H9 (cell line): ENCODE measurements around the gene INTS4. TPM values are rescaled to one million over a fixed set of nuclear protein-coding genes. Genes with fewer than 3 reads are reported as not detected.

ENCODE experiments used
- DNase-seq: peaks from one replicate; pipeline ENCODE4 v3.0.0-alpha.2; 2017
- H2AFZ ChIP-seq: one replicate; pipeline ENCODE4 v1.6.1; 2013; ENCODE audit warnings: mild to moderate bottlenecking, low read length, control low read depth, moderate library complexity
- H2AK5ac ChIP-seq: 2 replicates; pipeline ENCODE4 v1.6.1; 2013; ENCODE audit warnings: low read length, control low read depth, mixed read lengths; ENCODE audit not compliant: insufficient read length
- H2BK120ac ChIP-seq: one replicate; pipeline ENCODE4 v1.6.1; 2013; ENCODE audit warnings: low read depth, mild to moderate bottlenecking, low read length, control low read depth, inconsistent platforms; ENCODE audit not compliant: poor library complexity, severe bottlenecking
- H2BK12ac ChIP-seq: 2 replicates; pipeline ENCODE4 v1.6.1; 2013; ENCODE audit warnings: low read length, control low read depth, mixed read lengths, low read depth; ENCODE audit not compliant: insufficient read length
- H2BK15ac ChIP-seq: 2 replicates; pipeline ENCODE4 v1.6.1; 2013; ENCODE audit warnings: low read depth, low read length, control low read depth
- H2BK20ac ChIP-seq: one replicate; pipeline ENCODE4 v1.6.1; 2013; ENCODE audit warnings: low read depth, mild to moderate bottlenecking, low read length, control low read depth, inconsistent platforms; ENCODE audit not compliant: poor library complexity, severe bottlenecking
- H2BK5ac ChIP-seq: 2 replicates; pipeline ENCODE4 v1.6.1; 2013; ENCODE audit warnings: low read length, control low read depth, mixed read lengths; ENCODE audit not compliant: insufficient read length
- H3K14ac ChIP-seq: 2 replicates; pipeline ENCODE4 v1.6.1; 2013; ENCODE audit warnings: low read length, control low read depth; ENCODE audit not compliant: insufficient read depth
- H3K18ac ChIP-seq: 2 replicates; pipeline ENCODE4 v1.6.1; 2013; ENCODE audit warnings: low read depth, mild to moderate bottlenecking, mixed read lengths, low read length, control low read depth; ENCODE audit not compliant: insufficient read length
- H3K23ac ChIP-seq: 2 replicates; pipeline ENCODE4 v1.6.1; 2013; ENCODE audit warnings: low read length, control low read depth, mixed read lengths, low read depth; ENCODE audit not compliant: insufficient read length
- H3K23me2 ChIP-seq: 2 replicates; pipeline ENCODE4 v1.6.1; 2013; ENCODE audit warnings: low read depth, mild to moderate bottlenecking, mixed read lengths, low read length, control low read depth; ENCODE audit not compliant: insufficient read length, poor library complexity, severe bottlenecking
- H3K27ac ChIP-seq: 2 replicates; pipeline ENCODE4 v1.5.1; 2013; ENCODE audit warnings: low read length, control low read depth, mixed read lengths, low read depth; ENCODE audit not compliant: insufficient read length
- H3K27me3 ChIP-seq: 2 replicates; pipeline ENCODE4 v1.6.1; 2013; ENCODE audit warnings: low read length, control low read depth, inconsistent platforms; ENCODE audit not compliant: insufficient read depth
- H3K4ac ChIP-seq: 2 replicates; pipeline ENCODE4 v1.6.1; 2013; ENCODE audit warnings: low read depth, mild to moderate bottlenecking, control low read depth, inconsistent platforms, low read length, moderate library complexity
- H3K4me1 ChIP-seq: 2 replicates; pipeline ENCODE4 v1.6.1; 2013; ENCODE audit warnings: low read length, control low read depth, inconsistent platforms; ENCODE audit not compliant: insufficient read depth
- H3K4me2 ChIP-seq: 2 replicates; pipeline ENCODE4 v1.6.1; 2013; ENCODE audit warnings: low read length, control low read depth, mixed read lengths; ENCODE audit not compliant: insufficient read length, insufficient read depth
- H3K56ac ChIP-seq: 2 replicates; pipeline ENCODE4 v1.6.1; 2013; ENCODE audit warnings: low read depth, mild to moderate bottlenecking, mixed read lengths, low read length, control low read depth; ENCODE audit not compliant: insufficient read length
- H3K79me1 ChIP-seq: 2 replicates; pipeline ENCODE4 v1.6.1; 2013; ENCODE audit warnings: low read depth, mild to moderate bottlenecking, moderate library complexity, low read length, control low read depth, inconsistent platforms; ENCODE audit not compliant: insufficient read depth, poor library complexity, severe bottlenecking
- H3K79me2 ChIP-seq: 2 replicates; pipeline ENCODE4 v1.6.1; 2013; ENCODE audit warnings: low read length, control low read depth, inconsistent platforms; ENCODE audit not compliant: insufficient read depth
- H3K9ac ChIP-seq: 2 replicates; pipeline ENCODE4 v1.6.1; 2013; ENCODE audit warnings: low read length, control low read depth, mixed read lengths; ENCODE audit not compliant: insufficient read length; ENCODE audit errors: extremely low read depth
- H3K9me3 ChIP-seq: one replicate; pipeline ENCODE4 v1.6.1; 2013; ENCODE audit warnings: low read depth, low read length, inconsistent platforms; ENCODE audit not compliant: control insufficient read depth
- H3T11ph ChIP-seq: one replicate; pipeline ENCODE4 v1.6.1; 2013; ENCODE audit warnings: mild to moderate bottlenecking, low read length, control low read depth, inconsistent platforms
- H4K20me1 ChIP-seq: one replicate; pipeline ENCODE4 v1.6.1; 2013; ENCODE audit not compliant: control insufficient read depth, insufficient read length, insufficient read depth
- H4K5ac ChIP-seq: 2 replicates; pipeline ENCODE4 v1.6.1; 2013; ENCODE audit warnings: low read depth, mild to moderate bottlenecking, mixed read lengths, low read length, control low read depth; ENCODE audit not compliant: insufficient read length
- H4K8ac ChIP-seq: replicated peaks from 2 replicates; pipeline ENCODE4 v1.6.1; 2013; ENCODE audit warnings: low read length, control low read depth, mixed read lengths, low read depth; ENCODE audit not compliant: insufficient read length
- H4K91ac ChIP-seq: 2 replicates; pipeline ENCODE4 v1.6.1; 2013; ENCODE audit warnings: low read depth, mild to moderate bottlenecking, moderate library complexity, mixed read lengths, low read length, control low read depth; ENCODE audit not compliant: insufficient read length
- H3K27ac Mint-ChIP-seq, 3 experiments: 2 replicates in 2 of 3; 3 replicates in 1 of 3; pipeline ENCODE4 v1.8.0; 2020 to 2021; ENCODE audit warnings: mixed read lengths in 3 of 3, mild to moderate bottlenecking in 1 of 3, moderate library complexity in 1 of 3
- H3K27me3 Mint-ChIP-seq: 2 replicates; pipeline ENCODE4 v1.8.0; 2021; ENCODE audit warnings: low read depth, mild to moderate bottlenecking, moderate library complexity, mixed read lengths
- H3K36me3 Mint-ChIP-seq, 3 experiments: 2 replicates in 2 of 3; 3 replicates in 1 of 3; pipeline ENCODE4 v1.8.0; 2020 to 2021; ENCODE audit warnings: low read depth in 3 of 3, mixed read lengths in 3 of 3; ENCODE audit not compliant: insufficient read depth in 1 of 3
- H3K4me1 Mint-ChIP-seq, 2 experiments: 2 replicates each; pipeline ENCODE4 v1.8.0; 2020; ENCODE audit warnings: mixed read lengths in 2 of 2
- H3K4me3 Mint-ChIP-seq, 2 experiments: 2 replicates in 1 of 2; 3 replicates in 1 of 2; pipeline ENCODE4 v1.8.0; 2020 to 2021; ENCODE audit warnings: mild to moderate bottlenecking in 2 of 2, mixed read lengths in 2 of 2, moderate library complexity in 1 of 2
- H3K9me3 Mint-ChIP-seq, 2 experiments: 2 replicates in 1 of 2; 3 replicates in 1 of 2; pipeline ENCODE4 v1.8.0; 2020; ENCODE audit warnings: mild to moderate bottlenecking in 2 of 2, mixed read lengths in 2 of 2, moderate library complexity in 1 of 2
- CTCF ChIP-seq: fragments of 200-600 bp; sonication (generic); conservative IDR thresholded peaks from 3 replicates; pipeline ENCODE4 v1.8.0; 2021; ENCODE audit warnings: antibody characterized with exemption, mild to moderate bottlenecking
- WGBS: extraction: QIAGEN DNeasy Blood & Tissue Kit; methylation state at CpG from one replicate; pipeline ENCODE4 v1.1.7; 2013; ENCODE audit warnings: missing lambda C conversion rate, low lambda C conversion rate, mixed read lengths; ENCODE audit not compliant: insufficient read length; ENCODE audit errors: extremely low coverage; 5-methylcytosine and 5-hydroxymethylcytosine counted together
- total RNA-seq: library from RNA; stranded (reverse); gene quantifications from 2 replicates; pipeline ENCODE4 v1.2.1, GENCODE V29; 2021

The INTS4 gene
- total RNA-seq, 1 experiment from 2014 or later, result 38.6 TPM

DNA sequence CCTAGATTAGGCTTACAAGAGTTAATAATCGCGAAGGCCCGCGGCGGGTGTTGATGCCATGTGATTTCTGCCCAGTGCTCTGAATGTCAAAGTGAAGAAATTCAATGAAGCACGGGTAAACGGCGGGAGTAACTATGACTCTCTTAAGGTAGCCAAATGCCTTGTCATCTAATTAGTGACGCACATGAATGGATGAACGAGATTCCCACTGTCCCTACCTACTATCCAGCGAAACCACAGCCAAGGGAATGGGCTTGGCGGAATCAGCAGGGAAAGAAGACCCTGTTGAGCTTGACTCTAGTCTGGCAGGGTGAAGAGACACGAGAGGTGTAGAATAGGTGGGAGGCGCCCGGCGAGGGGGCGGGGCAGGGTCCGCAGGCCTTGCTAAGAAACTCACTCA lies 108.1 kb downstream of the INTS4 start:
- Histone ChIP-seq H4K20me1 (no peaks in the 10 kb centered on the region), H3K79me1 (no peaks in the 10 kb centered on the region), H3K27ac (no peak overlapping the region), H3K9me3 (no peaks in the 10 kb centered on the region), H3K4me2 (no peak overlapping the region), H4K91ac (no peak overlapping the region), H3K14ac (no peak overlapping the region), H2BK12ac (no peak overlapping the region), H2BK15ac (no peak overlapping the region), H3K4ac (no peak overlapping the region), H2AFZ (no peak overlapping the region), H2BK5ac (no peak overlapping the region), H2BK120ac (no peak overlapping the region), H3K56ac (no peak overlapping the region), H3K18ac (no peak overlapping the region), H2BK20ac (no peak overlapping the region), H4K5ac (no peak overlapping the region), H3T11ph (no peak overlapping the region), H2AK5ac (no peak overlapping the region), H4K8ac (no peak overlapping the region), H3K23me2 (no peaks in the 10 kb centered on the region), H3K27me3 (no peaks in the 10 kb centered on the region), H3K79me2 (no peaks in the 10 kb centered on the region), H3K9ac (no peak overlapping the region), H3K23ac (no peak overlapping the region), H3K4me1 (no peaks in the 10 kb centered on the region)
- Mint-ChIP-seq H3K36me3 (peaks cover 16 to 62% (median 31%) of the 10 kb centered on the region in 3 experiments), H3K27ac (no peak overlapping the region), H3K9me3 (no peaks in the 10 kb centered on the region), H3K27me3 (no peaks in the 10 kb centered on the region), H3K4me1 (no peaks in the 10 kb centered on the region), H3K4me3 (no peak overlapping the region)
- no peak for DNase-seq
- no peak for TF ChIP-seq CTCF
- WGBS, result no CpG with 5 or more reads among the region's 18 CpGs
